ENCODE data around the gene LRP1.

Gene LRP1

GRCh38 chr12:57164454-57164853 is 36.2 kb downstream of the LRP1 start:
- no peak for ATAC-seq
- TF ChIP-seq RARB (CRISPR knock-in tag; IDR thresholded peaks at IDR 0.05) (no peak), ESRRG (CRISPR knock-in tag; IDR thresholded peaks at IDR 0.05) (no peak), OSR1 (CRISPR knock-in tag; IDR thresholded peaks at IDR 0.05) (no peak), POU6F1 (CRISPR knock-in tag; IDR thresholded peaks at IDR 0.05; ENCODE audit: borderline replicate concordance, low read depth) (no peak), SNAI2 (CRISPR knock-in tag; IDR thresholded peaks at IDR 0.05) (no peak), CSRNP3 (CRISPR knock-in tag; IDR thresholded peaks at IDR 0.05) (no peak), CREB5 (CRISPR knock-in tag; IDR thresholded peaks at IDR 0.05; ENCODE audit: low read depth) (no peak), ZC3H10 (CRISPR knock-in tag; IDR thresholded peaks at IDR 0.05) (no peak), ZFP30 (CRISPR knock-in tag; IDR thresholded peaks at IDR 0.05) (no peak), TOX (CRISPR knock-in tag; IDR thresholded peaks at IDR 0.05; ENCODE audit: borderline replicate concordance) (no peak), ZNF70 (CRISPR knock-in tag; IDR thresholded peaks at IDR 0.05) (no peak), ISL1 (CRISPR knock-in tag; IDR thresholded peaks at IDR 0.05) (no peak), ZNF565 (CRISPR knock-in tag; conservative IDR thresholded peaks at IDR 0.05; ENCODE audit: low read depth) (no peak), BACH2 (CRISPR knock-in tag; IDR thresholded peaks at IDR 0.05; ENCODE audit: borderline replicate concordance) (no peak), ZFP3 (CRISPR knock-in tag; IDR thresholded peaks at IDR 0.05) (no peak), PATZ1 (CRISPR knock-in tag; IDR thresholded peaks at IDR 0.05; ENCODE audit: borderline replicate concordance) (no peak), TSHZ2 (CRISPR knock-in tag; IDR thresholded peaks at IDR 0.05) (no peak), PPARA (CRISPR knock-in tag; IDR thresholded peaks at IDR 0.05; ENCODE audit: borderline replicate concordance) (no peak), TCF4 (CRISPR knock-in tag; IDR thresholded peaks at IDR 0.05; ENCODE audit: borderline replicate concordance) (no peak), CSDC2 (CRISPR knock-in tag; IDR thresholded peaks at IDR 0.05) (no peak)

- no peak; the same call in 2 of the 3 replicates for ATAC-seq
These were observed 36.8 kb downstream of the LRP1 start for GRCh38 chr12:57164966-57165625.

GRCh38 chr12:57165741-57166140 is 37.5 kb downstream of the LRP1 start:
- peak; percentile 64 for ATAC-seq
- TF ChIP-seq ISL1 (CRISPR knock-in tag; IDR thresholded peaks at IDR 0.05) (no peak), TOX (CRISPR knock-in tag; IDR thresholded peaks at IDR 0.05; ENCODE audit: borderline replicate concordance) (no peak), GLIS3 (CRISPR knock-in tag; IDR thresholded peaks at IDR 0.05) (no peak), ZFP30 (CRISPR knock-in tag; IDR thresholded peaks at IDR 0.05) (no peak), PPARA (CRISPR knock-in tag; IDR thresholded peaks at IDR 0.05; ENCODE audit: borderline replicate concordance) (no peak), TSHZ2 (CRISPR knock-in tag; IDR thresholded peaks at IDR 0.05) (no peak), ZNF8 (CRISPR knock-in tag; IDR thresholded peaks at IDR 0.05) (no peak), POU6F1 (CRISPR knock-in tag; IDR thresholded peaks at IDR 0.05; ENCODE audit: borderline replicate concordance, low read depth) (no peak)

More at GRCh38 chr12:57164966-57165625, 36.8 kb downstream of the LRP1 start:
- TF ChIP-seq ZNF8 (CRISPR knock-in tag; IDR thresholded peaks at IDR 0.05), result no peak
- no peak for TF ChIP-seq ARNTL (CRISPR knock-in tag; IDR thresholded peaks at IDR 0.05; ENCODE audit: borderline replicate concordance, low read depth)
- no peak for TF ChIP-seq CSDC2 (CRISPR knock-in tag; IDR thresholded peaks at IDR 0.05)
- no peak for TF ChIP-seq ZFP30 (CRISPR knock-in tag; IDR thresholded peaks at IDR 0.05)
- no peak for TF ChIP-seq OSR1 (CRISPR knock-in tag; IDR thresholded peaks at IDR 0.05)
